Testis (tissue), 2 donors: ENCODE measurements around the gene ABHD12.

Experiments used
- POLR2A ChIP-seq: fragments of 450-650 bp; IDR thresholded peaks from one replicate; pipeline ENCODE4 v1.6.1; 2017; ENCODE audit warnings: antibody characterized with exemption, mild to moderate bottlenecking, moderate library complexity
- TF ChIP-seq, protein P1 (sequence below), 3 experiments: fragments of 450-650 bp in 2 of 3; fragments of 200-600 bp in 1 of 3; sonication (generic) in 1 of 3; IDR thresholded peaks; one replicate each; pipeline ENCODE4 v1.5.1; 2016 to 2019; ENCODE audit warnings: antibody characterized with exemption in 3 of 3, mild to moderate bottlenecking in 2 of 3, moderate library complexity in 1 of 3

DNA sequence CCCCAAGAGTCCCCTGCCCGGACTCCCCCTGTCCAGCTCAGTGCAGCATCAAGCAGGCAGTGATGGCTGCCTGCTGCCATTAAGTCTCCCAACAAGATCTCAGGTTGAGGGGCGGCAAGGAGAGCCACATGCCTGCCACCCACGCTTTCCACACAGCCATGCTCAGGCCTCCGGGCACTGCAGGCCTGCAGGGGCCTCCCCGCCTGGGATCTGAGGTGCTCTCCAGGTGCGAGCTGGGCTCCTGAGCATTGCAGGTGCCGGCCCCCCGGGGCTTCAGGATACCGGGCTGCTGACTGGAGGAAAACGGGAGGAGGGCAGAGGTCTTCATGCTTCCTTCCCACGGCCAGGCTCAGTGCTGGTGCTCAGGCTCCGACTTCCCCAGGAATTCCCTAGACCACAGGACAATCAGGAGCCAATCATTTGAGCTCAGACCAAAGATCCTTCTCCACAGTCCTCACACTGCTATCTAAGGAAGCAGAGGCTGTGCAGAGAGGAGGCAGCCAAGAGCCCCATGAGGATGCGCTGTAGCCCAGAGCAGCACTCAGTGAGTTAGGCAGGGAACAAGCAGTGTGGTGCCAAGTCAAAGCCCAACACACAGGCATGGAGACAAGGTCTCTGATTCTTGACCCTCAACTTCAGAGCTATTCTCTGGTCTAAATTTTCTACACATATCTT, 90.0 kb downstream of the ABHD12 start:
- TF ChIP-seq, protein P1, sequence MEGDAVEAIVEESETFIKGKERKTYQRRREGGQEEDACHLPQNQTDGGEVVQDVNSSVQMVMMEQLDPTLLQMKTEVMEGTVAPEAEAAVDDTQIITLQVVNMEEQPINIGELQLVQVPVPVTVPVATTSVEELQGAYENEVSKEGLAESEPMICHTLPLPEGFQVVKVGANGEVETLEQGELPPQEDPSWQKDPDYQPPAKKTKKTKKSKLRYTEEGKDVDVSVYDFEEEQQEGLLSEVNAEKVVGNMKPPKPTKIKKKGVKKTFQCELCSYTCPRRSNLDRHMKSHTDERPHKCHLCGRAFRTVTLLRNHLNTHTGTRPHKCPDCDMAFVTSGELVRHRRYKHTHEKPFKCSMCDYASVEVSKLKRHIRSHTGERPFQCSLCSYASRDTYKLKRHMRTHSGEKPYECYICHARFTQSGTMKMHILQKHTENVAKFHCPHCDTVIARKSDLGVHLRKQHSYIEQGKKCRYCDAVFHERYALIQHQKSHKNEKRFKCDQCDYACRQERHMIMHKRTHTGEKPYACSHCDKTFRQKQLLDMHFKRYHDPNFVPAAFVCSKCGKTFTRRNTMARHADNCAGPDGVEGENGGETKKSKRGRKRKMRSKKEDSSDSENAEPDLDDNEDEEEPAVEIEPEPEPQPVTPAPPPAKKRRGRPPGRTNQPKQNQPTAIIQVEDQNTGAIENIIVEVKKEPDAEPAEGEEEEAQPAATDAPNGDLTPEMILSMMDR (IDR thresholded peaks at IDR 0.05), result no peak
- TF ChIP-seq POLR2A, result no peak
